ENCODE measurements around the gene PPP1R3A.
"Not testable (repeated sequence)": the region's sequence is repeated elsewhere in the genome, so short reads cannot be mapped to it uniquely, and the experiment has no call there.

The PPP1R3A gene

GRCh38 chr7:113918946-113919345, at the start of gene PPP1R3A:
TSS of gene PPP1R3A (minus strand) at chr7:113919009. CDS start at chr7:113918996, 13 bp downstream.
- DNase-seq: no peak

GRCh38 chr7:113963356-113963755, 44.5 kb upstream of the PPP1R3A start:
- DNase-seq: no peak

GRCh38 chr7:113959910-113960309, 41.1 kb upstream of the PPP1R3A start:
- no peak for DNase-seq

- DNase-seq: no peak
Measured at GRCh38 chr7:113955157-113955556, 36.3 kb upstream of the PPP1R3A start.

GRCh38 chr7:113953553-113953952, 34.7 kb upstream of the PPP1R3A start:
- DNase-seq: no peak

- no peak for DNase-seq
Measured at GRCh38 chr7:113945018-113945938, 26.5 kb upstream of the PPP1R3A start.

GRCh38 chr7:113936982-113937381, 18.2 kb upstream of the PPP1R3A start:
- no peak for DNase-seq

- no peak for DNase-seq
Measured at GRCh38 chr7:113936535-113936934, 17.7 kb upstream of the PPP1R3A start.

- DNase-seq: not testable (repeated sequence)
Measured at GRCh38 chr7:113929389-113929788, 10.6 kb upstream of the PPP1R3A start.

- DNase-seq: no peak
Measured at GRCh38 chr7:113928112-113928511, 9.3 kb upstream of the PPP1R3A start.

GRCh38 chr7:113922049-113922448, 3.2 kb upstream of the PPP1R3A start:
- DNase-seq: no peak

- no peak for DNase-seq
Measured at GRCh38 chr7:113921363-113921762, 2.6 kb upstream of the PPP1R3A start.

GRCh38 chr7:113917840-113918239, 969 bp downstream of the PPP1R3A start:
- DNase-seq: no peak

GRCh38 chr7:113915956-113916355, 2.9 kb downstream of the PPP1R3A start:
- no peak for DNase-seq

- DNase-seq: no peak
Measured at GRCh38 chr7:113912876-113913275, 5.9 kb downstream of the PPP1R3A start.

GRCh38 chr7:113907617-113908016, 11.2 kb downstream of the PPP1R3A start:
- DNase-seq: no peak

- DNase-seq: no peak
Measured at GRCh38 chr7:113904521-113904920, 14.3 kb downstream of the PPP1R3A start.

GRCh38 chr7:113892818-113893217, 26.0 kb downstream of the PPP1R3A start:
- DNase-seq: no peak

GRCh38 chr7:113891828-113892227, 27.0 kb downstream of the PPP1R3A start:
- no peak for DNase-seq

GRCh38 chr7:113891031-113891350, 27.8 kb downstream of the PPP1R3A start:
- no peak for DNase-seq

- no peak for DNase-seq
Measured at GRCh38 chr7:113890331-113891030, 28.3 kb downstream of the PPP1R3A start.

- no peak for DNase-seq
Measured at GRCh38 chr7:113883096-113883495, 35.7 kb downstream of the PPP1R3A start.

GRCh38 chr7:113880559-113880958, 38.2 kb downstream of the PPP1R3A start:
- no peak for DNase-seq

GRCh38 chr7:113878394-113878992, 40.3 kb downstream of the PPP1R3A start:
- DNase-seq: no peak

All from CD4-positive, alpha-beta T cell treated with Interleukin-10 for 1 hour (primary cell).